ENCODE data around the gene CD276. TPM values are rescaled to one million over a fixed set of nuclear protein-coding genes. Genes with fewer than 3 reads are reported as not detected.
"Not testable (repeated sequence)": the region's sequence is repeated elsewhere in the genome, so short reads cannot be mapped to it uniquely, and the experiment has no call there.

CD276 gene
- total and polyA plus RNA-seq, 5 experiments from 2014 or later: 0.49 to 0.63 TPM; not detected in 3

DNA sequence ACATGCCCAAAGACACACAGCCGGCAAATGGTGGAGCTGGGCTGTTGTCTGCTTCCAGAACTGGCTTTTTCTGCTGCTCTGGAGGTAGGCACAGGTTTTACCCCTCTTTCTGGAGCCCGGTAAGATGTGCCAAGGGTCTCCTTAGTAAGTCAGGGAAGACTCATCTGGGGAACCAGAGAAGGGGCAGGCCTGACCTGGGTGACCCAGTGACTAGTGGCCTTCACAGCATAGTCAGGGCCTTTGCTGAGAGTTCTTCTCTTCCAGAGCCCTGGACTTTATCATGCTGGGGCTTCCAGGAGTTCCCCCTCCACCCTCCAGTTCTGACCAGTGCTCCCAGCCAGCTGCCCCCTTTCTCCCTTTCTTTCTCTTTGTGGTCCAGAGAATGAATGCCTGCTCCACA, 3.2 kb downstream of the CD276 start:
- H3K4me1 Mint-ChIP-seq: peaks cover 6 to 18% (median 12%) of the 10 kb centered on the region in 4 donors
- no peak overlapping the region for H3K4me3 Mint-ChIP-seq
- no peak for ATAC-seq
- H3K27ac Mint-ChIP-seq: no peak overlapping the region
- H3K27me3 Mint-ChIP-seq: peaks cover 35 to 67% (median 54%) of the 10 kb centered on the region in 5 donors
- POLR2A ChIA-PET: no interaction called here
- H3K36me3 Mint-ChIP-seq: no peaks in the 10 kb centered on the region
- no peak for DNase-seq
- H3K9me3 Mint-ChIP-seq: no peaks in the 10 kb centered on the region

DNA sequence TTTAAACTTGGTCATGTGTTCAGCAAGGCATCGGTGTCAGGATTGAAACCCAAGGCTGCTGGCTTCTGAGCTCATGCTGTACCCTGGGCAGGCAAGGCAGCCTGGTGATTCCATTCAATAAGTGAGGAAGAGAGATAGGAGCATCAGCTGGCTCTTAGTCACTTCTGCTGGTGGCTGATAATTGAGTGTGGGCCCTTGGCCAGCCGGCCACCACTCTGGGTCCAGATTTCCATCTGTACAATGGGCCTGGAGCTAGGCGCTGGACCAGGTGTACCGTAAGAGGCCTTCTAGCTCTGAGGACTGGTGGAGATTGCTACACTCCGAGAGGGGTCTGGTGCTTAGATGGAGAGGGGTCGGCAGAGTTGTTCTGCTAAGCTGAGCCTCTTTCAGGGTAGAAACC, 4.3 kb downstream of the CD276 start:
- Mint-ChIP-seq H3K9me3 (no peaks in the 10 kb centered on the region), H3K36me3 (no peaks in the 10 kb centered on the region), H3K4me1 (peaks cover 8 to 18% (median 9%) of the 10 kb centered on the region in 4 donors), H3K27me3 (peaks cover 34 to 60% (median 52%) of the 10 kb centered on the region in 5 donors), H3K4me3 (no peak overlapping the region), H3K27ac (no peak overlapping the region)
- POLR2A ChIA-PET: no interaction called here
- ATAC-seq (no peak), DNase-seq (no peak)

DNA sequence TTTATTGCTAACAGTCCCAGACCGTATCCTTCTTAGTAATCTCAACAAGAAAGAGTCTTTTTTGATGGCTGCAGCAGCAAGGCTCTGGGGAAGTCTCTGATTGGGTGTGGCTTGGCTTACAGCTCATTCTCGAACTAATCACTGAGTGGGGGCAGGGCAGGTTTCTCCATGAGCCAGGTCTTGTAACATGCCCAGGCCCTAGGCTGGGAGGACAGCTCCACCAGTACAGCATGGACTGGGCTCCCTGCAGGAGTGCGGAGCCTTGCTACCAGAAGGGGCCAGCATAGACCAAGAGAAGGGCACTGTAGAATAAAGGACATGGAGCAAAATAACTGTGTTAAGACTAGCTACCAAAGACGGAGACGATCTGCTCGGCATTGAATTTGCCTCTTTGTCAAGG, 7.2 kb downstream of the CD276 start:
- H3K36me3 Mint-ChIP-seq: no peaks in the 10 kb centered on the region
- no peak overlapping the region for H3K4me3 Mint-ChIP-seq
- peaks cover 30 to 65% (median 48%) of the 10 kb centered on the region in 5 donors for H3K27me3 Mint-ChIP-seq
- ATAC-seq (no peak), DNase-seq (no peak)
- H3K9me3 Mint-ChIP-seq: no peaks in the 10 kb centered on the region
- no peak overlapping the region for H3K27ac Mint-ChIP-seq
- peaks cover 1 to 3% (median 2%) of the 10 kb centered on the region in 4 donors for H3K4me1 Mint-ChIP-seq
- POLR2A ChIA-PET: no interaction called here

DNA sequence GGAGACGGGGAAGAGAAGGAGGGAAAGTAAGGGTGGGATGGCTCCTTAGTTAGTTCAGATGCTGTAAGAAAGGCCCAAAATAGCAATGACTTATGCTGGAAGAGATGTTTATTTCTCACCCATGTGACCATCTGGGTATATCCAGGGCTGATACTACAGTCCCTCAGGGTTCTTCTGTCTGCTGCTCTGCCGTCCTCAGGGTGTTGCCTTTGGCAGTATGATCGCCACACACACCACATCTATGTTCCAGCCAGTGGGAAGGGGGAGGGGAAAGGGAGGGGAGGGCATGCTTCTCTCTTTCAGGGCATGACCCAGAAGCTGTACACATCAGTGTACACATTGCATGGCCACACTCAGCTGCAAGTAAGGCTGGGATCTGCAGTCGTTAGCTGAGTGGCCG, 10.2 kb downstream of the CD276 start:
- H3K36me3 Mint-ChIP-seq: no peaks in the 10 kb centered on the region
- H3K27me3 Mint-ChIP-seq: peaks cover 31 to 61% (median 43%) of the 10 kb centered on the region in 5 donors
- POLR2A ChIA-PET: no interaction called here
- H3K9me3 Mint-ChIP-seq: no peaks in the 10 kb centered on the region
- H3K4me3 Mint-ChIP-seq: no peak overlapping the region
- ATAC-seq: no peak
- DNase-seq: no peak
- peaks cover 14 to 20% (median 17%) of the 10 kb centered on the region in 4 donors for H3K4me1 Mint-ChIP-seq
- H3K27ac Mint-ChIP-seq: no peak overlapping the region

DNA sequence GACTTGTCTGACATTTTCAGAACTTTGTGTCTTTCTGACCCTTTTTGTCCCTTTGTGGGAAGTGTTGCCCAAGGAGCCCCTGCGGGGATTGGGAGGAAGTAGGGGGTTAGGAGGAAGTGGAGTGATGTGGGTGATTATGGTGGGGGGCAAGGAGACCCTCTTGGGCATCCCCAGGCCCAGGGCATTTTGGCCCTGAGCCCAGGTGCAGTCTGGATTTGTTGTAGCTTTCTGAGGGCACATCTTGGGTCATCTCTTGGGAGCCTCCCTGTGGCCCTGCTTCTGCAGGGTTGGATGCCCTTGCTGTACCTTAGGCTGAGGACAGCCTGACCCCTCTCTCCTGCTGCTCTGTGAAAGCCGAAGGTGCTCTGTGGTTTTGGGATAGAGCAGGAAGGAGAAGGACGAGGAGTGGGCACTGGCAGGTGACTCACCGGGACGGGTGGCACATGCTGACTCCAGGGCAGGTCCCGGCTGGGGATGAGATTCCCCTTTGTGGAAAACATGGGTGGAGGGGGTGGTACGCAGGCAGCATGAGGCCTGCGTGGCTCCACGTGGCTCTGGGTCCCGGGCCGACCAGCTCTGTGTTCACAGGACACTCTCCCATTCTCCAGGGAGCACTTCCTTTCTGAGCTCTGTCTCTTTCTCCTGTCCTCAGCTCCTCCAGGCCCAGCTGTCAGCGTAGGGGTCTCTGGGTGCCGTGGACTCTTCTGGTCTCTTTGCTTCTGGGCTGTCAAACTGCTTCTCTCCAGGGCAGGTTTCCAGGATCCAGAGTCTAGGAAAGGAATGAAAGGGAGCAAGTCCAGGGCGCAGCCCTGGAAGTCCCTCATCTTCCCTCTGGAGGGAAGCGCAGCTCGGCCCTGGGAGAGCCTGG, 11.8 kb downstream of the CD276 start:
- peaks cover 37 to 70% (median 52%) of the 10 kb centered on the region in 5 donors for H3K27me3 Mint-ChIP-seq
- H3K4me3 Mint-ChIP-seq: peak overlapping the region in 1 of 10 donors; percentile 54
- POLR2A ChIA-PET: no interaction called here
- H3K4me1 Mint-ChIP-seq: peaks cover 17 to 21% (median 19%) of the 10 kb centered on the region in 4 donors
- no peaks in the 10 kb centered on the region for H3K9me3 Mint-ChIP-seq
- H3K27ac Mint-ChIP-seq: no peak overlapping the region
- ATAC-seq: no peak
- DNase-seq: no peak
- no peaks in the 10 kb centered on the region for H3K36me3 Mint-ChIP-seq

DNA sequence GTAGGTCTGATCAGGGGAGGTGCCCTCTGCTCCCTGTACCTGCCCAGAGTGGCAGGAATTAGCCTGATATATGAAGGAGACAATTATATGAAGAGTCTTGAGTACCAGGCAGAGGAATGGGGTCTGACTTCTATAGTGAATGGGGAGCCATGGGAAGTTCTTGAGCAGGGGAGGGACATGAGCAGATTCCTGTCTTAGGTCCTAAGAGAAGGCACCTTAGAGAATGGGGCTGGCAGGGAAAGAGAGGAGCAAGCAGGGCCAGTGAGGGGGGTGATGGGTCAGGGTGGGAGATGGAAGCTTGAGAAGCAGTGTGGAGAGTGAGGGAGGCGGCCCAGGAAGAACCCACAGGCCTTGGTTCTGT, 12.4 kb downstream of the CD276 start:
- Mint-ChIP-seq H3K4me3 (peak overlapping the region in 5 of 10 donors; percentile 13 to 72 (median 33)), H3K27me3 (peaks cover 37 to 75% (median 57%) of the 10 kb centered on the region in 5 donors), H3K36me3 (no peaks in the 10 kb centered on the region), H3K9me3 (no peaks in the 10 kb centered on the region), H3K27ac (peak overlapping the region in 3 of 10 donors; percentile 58 to 87 (median 63)), H3K4me1 (peaks cover 17 to 21% (median 19%) of the 10 kb centered on the region in 4 donors)
- DNase-seq: no peak
- POLR2A ChIA-PET: no interaction called here
- no peak for ATAC-seq

DNA sequence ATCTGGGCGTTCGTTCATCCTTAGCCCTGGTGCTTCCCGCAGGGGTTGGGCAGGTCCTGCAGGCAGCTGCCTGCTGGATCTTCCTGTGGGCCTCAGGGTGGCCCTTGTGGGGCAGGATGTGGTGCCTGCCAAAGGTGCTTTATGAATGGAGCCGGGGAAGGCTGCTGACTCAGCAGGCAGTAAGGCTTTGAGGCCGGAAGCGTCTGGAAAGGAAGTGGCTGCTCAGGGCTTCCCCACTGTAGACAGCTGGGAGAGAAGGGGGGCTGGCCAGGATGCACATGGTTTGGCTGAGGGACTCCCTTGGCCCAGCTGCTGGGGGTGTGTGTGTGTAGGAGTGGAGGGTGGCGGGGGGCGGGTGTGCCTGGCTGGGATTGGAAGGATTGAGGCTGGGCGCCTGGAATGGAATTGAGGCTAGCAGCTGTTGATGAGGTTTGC, 12.9 kb downstream of the CD276 start:
- Mint-ChIP-seq H3K4me1 (peaks cover 17 to 21% (median 19%) of the 10 kb centered on the region in 4 donors), H3K4me3 (peak overlapping the region in 6 of 10 donors; percentile 13 to 72 (median 30)), H3K9me3 (no peaks in the 10 kb centered on the region), H3K27me3 (peaks cover 37 to 78% (median 60%) of the 10 kb centered on the region in 5 donors), H3K27ac (peak overlapping the region in 4 of 10 donors; percentile 21 to 87 (median 60)), H3K36me3 (no peaks in the 10 kb centered on the region)
- DNase-seq (peak; percentile 33 to 84 (median 65)), ATAC-seq (peak; percentile 88 to 96)
- POLR2A ChIA-PET: interaction anchor here (0.8 kb wide), 1 partner anchor 24 kb away, joined by 4 read pairs; no protein-coding TSS in a partner anchor

DNA sequence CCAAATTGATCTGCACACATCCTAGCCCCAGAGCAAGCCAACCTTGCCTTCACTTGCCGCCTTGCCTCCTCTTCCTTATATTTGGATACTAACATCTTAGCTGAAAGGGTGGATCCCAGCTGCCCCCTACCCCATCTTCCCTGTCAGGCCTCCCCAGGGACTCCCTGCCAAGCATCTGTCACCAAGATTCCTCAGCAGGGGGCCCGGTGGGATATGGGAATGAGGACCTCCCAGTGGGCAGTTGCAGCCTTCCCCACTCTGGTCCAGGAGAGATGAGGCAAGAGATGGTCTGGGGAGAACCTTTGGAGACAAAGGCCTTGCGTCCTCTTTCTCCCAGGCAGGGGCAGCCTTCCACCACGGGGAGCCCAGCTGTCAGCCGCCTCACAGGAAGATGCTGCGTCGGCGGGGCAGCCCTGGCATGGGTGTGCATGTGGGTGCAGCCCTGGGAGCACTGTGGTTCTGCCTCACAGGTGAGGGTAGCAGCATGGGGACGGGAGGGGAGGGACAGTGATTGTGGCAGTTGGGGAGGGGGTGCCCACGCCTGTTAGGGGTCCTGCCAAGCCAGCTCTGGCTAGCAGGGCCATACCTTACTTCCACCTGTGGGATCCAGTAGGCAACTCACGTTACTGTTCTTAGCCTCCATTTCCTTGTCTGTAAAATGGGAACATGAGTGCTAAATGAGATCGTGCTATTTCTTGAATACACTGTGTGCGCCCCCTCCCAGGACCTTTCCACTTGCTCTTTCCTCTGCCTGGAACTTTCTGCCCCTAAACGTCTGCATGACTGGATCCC, 15.3 kb downstream of the CD276 start:
- ATAC-seq (no peak), DNase-seq (no peak)
- Mint-ChIP-seq H3K36me3 (no peaks in the 10 kb centered on the region), H3K9me3 (no peaks in the 10 kb centered on the region), H3K4me3 (no peak overlapping the region), H3K4me1 (peaks cover 16 to 20% (median 18%) of the 10 kb centered on the region in 4 donors), H3K27ac (peak overlapping the region in 1 of 10 donors; percentile 37), H3K27me3 (peaks cover 24 to 87% (median 44%) of the 10 kb centered on the region in 5 donors)
- POLR2A ChIA-PET: interaction anchor here (1.3 kb wide), 1 partner anchor 22 kb away, joined by 5 read pairs; no protein-coding TSS in a partner anchor

DNA sequence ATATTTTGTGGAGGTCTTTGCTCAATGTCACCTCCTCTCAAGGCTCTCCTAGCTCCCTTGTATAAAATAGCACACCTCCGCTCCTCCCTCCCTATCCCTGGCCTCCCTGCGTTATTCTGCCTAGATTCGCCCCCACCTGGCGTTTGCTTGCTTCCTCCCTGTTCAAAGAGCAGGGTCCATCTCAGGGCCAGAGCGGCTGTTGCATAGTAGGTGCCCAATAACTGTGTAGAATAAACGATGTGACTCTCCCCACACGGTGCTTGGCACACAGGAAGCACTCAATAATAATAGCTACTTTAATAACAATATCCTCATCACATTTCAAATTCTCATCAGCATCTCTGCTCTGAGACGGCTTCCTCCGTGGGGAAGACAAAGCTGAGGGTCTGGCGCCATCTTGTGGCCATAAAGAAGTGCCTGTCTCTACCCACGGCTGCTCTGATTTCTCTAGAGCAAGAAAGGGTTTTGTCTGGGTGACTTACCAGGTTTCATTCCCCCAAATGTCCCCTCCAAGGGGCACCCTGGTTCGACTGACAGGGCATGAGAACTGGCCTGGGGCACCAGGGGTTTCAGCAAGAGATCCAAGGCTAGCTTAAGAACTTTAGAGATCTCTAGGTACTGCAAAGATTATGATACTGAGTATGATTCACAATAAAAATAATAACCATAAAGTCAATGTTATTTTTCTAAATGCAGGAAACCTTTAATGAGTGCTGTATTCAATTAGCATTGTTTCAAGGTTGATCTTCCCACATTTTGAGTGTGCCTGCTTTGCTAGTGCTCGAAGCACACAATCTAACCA, 16.1 kb downstream of the CD276 start:
- H3K4me3 Mint-ChIP-seq: no peak overlapping the region
- peak overlapping the region in 4 of 10 donors; percentile 12 to 69 (median 48) for H3K27ac Mint-ChIP-seq
- POLR2A ChIA-PET: interaction anchor here (1.3 kb wide), 1 partner anchor 23 kb away, joined by 5 read pairs; no protein-coding TSS in a partner anchor

DNA sequence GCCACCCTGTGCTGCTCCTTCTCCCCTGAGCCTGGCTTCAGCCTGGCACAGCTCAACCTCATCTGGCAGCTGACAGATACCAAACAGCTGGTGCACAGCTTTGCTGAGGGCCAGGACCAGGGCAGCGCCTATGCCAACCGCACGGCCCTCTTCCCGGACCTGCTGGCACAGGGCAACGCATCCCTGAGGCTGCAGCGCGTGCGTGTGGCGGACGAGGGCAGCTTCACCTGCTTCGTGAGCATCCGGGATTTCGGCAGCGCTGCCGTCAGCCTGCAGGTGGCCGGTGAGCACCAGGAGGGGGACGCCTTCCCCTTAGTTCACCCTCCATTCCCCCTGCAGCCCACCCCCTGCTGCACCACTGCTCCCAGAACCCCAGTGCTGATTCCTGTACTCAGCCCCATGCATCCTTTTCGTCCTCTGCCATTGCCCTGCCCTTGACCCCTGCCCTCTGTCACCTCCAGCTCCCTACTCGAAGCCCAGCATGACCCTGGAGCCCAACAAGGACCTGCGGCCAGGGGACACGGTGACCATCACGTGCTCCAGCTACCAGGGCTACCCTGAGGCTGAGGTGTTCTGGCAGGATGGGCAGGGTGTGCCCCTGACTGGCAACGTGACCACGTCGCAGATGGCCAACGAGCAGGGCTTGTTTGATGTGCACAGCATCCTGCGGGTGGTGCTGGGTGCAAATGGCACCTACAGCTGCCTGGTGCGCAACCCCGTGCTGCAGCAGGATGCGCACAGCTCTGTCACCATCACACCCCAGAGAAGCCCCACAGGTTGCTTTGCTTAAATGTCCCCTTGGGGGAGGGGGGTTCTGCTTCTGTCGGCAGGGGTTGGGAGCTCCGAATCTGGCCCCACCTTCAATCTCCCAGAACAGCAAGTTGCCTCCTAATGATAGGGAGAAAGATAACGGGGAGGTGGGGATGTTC, 18.4 kb downstream of the CD276 start:
- H3K9me3 Mint-ChIP-seq, POLR2A ChIA-PET: not testable (repeated sequence)
- H3K4me1 Mint-ChIP-seq: peaks cover 4 to 10% (median 9%) of the 10 kb centered on the region in 4 donors

More for the DNA sequence above, 16.1 kb downstream of the CD276 start:
- Mint-ChIP-seq H3K9me3 (peaks cover 0 to 2% (median 0%) of the 10 kb centered on the region in 9 donors), H3K4me1 (peaks cover 15 to 20% (median 19%) of the 10 kb centered on the region in 4 donors), H3K27me3 (peaks cover 25 to 92% (median 49%) of the 10 kb centered on the region in 5 donors), H3K36me3 (no peaks in the 10 kb centered on the region)
- ATAC-seq: peak; percentile 42 to 71
- DNase-seq: peak; percentile 47 to 86 (median 68)

DNA sequence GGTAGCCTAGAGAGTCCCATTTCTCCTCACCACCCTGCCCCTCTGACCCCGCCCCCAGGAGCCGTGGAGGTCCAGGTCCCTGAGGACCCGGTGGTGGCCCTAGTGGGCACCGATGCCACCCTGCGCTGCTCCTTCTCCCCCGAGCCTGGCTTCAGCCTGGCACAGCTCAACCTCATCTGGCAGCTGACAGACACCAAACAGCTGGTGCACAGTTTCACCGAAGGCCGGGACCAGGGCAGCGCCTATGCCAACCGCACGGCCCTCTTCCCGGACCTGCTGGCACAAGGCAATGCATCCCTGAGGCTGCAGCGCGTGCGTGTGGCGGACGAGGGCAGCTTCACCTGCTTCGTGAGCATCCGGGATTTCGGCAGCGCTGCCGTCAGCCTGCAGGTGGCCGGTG, 19.4 kb downstream of the CD276 start:
- H3K4me1 Mint-ChIP-seq, DNase-seq, H3K9me3 Mint-ChIP-seq, H3K36me3 Mint-ChIP-seq, H3K27ac Mint-ChIP-seq, ATAC-seq, POLR2A ChIA-PET, H3K4me3 Mint-ChIP-seq: not testable (repeated sequence)
- H3K27me3 Mint-ChIP-seq: peaks cover 14 to 92% (median 50%) of the 10 kb centered on the region in 5 donors

More for the DNA sequence above, 18.4 kb downstream of the CD276 start:
- not testable (repeated sequence) for H3K36me3 Mint-ChIP-seq, H3K27ac Mint-ChIP-seq, ATAC-seq, DNase-seq, H3K4me3 Mint-ChIP-seq
- H3K27me3 Mint-ChIP-seq: peaks cover 15 to 89% (median 49%) of the 10 kb centered on the region in 5 donors
